Mesothelial cell of epicardium (in vitro differentiated cells): ENCODE data around the gene CATSPERE. TPM values are rescaled to one million over a fixed set of nuclear protein-coding genes. Genes with fewer than 3 reads are reported as not detected.
A peak's percentile ranks its signal among the peaks of the same experiment; 100 is the strongest.

Experiments used
- DNase-seq, 2 experiments: peaks; one replicate each; pipeline ENCODE4 v3.0.0; 2021; ENCODE audit warnings: low spot score in 2 of 2; ENCODE audit not compliant: unreplicated experiment in 2 of 2
- H3K27ac Mint-ChIP-seq: 2 replicates; pipeline ENCODE4 v1.8.0; 2021; ENCODE audit warnings: mixed read lengths
- H3K27me3 Mint-ChIP-seq: 2 replicates; pipeline ENCODE4 v1.8.0; 2021; ENCODE audit warnings: low read depth, mixed read lengths
- H3K36me3 Mint-ChIP-seq: 2 replicates; pipeline ENCODE4 v1.8.0; 2021; ENCODE audit warnings: mixed read lengths
- H3K4me1 Mint-ChIP-seq: 2 replicates; pipeline ENCODE4 v1.8.0; 2021; ENCODE audit warnings: mixed read lengths
- H3K4me3 Mint-ChIP-seq: 2 replicates; pipeline ENCODE4 v1.8.0; 2021; ENCODE audit warnings: mild to moderate bottlenecking, moderate library complexity, mixed read lengths
- H3K9me3 Mint-ChIP-seq: 2 replicates; pipeline ENCODE4 v1.8.0; 2021; ENCODE audit warnings: mixed read lengths
- total RNA-seq: library from RNA; stranded (reverse); gene quantifications from 3 replicates; pipeline ENCODE4 v1.2.1, GENCODE V29; 2021
- TF ChIP-seq, protein P1 (sequence below): fragments of 200-600 bp; sonication (generic); IDR thresholded peaks from one replicate; pipeline ENCODE4 v1.5.0; 2021; ENCODE audit warnings: antibody characterized with exemption; ENCODE audit not compliant: unreplicated experiment

The CATSPERE gene
- total RNA-seq, 1 donor from 2014 or later: 2.5 TPM

- no peaks in the 10 kb centered on the region for H3K36me3 Mint-ChIP-seq
- peaks cover 43% of the 10 kb centered on the region for H3K4me1 Mint-ChIP-seq
- H3K4me3 Mint-ChIP-seq: no peak overlapping the region
Observed at GRCh38 chr1:244444854-244445253, 16.2 kb upstream of the CATSPERE start.

GRCh38 chr1:244445320-244446181 is 15.5 kb upstream of the CATSPERE start:
- Mint-ChIP-seq H3K36me3 (no peaks in the 10 kb centered on the region), H3K27me3 (no peaks in the 10 kb centered on the region), H3K9me3 (no peaks in the 10 kb centered on the region), H3K27ac (peak overlapping the region; percentile 94), H3K4me3 (no peak overlapping the region), H3K4me1 (peaks cover 50% of the 10 kb centered on the region)
- TF ChIP-seq, protein P1, sequence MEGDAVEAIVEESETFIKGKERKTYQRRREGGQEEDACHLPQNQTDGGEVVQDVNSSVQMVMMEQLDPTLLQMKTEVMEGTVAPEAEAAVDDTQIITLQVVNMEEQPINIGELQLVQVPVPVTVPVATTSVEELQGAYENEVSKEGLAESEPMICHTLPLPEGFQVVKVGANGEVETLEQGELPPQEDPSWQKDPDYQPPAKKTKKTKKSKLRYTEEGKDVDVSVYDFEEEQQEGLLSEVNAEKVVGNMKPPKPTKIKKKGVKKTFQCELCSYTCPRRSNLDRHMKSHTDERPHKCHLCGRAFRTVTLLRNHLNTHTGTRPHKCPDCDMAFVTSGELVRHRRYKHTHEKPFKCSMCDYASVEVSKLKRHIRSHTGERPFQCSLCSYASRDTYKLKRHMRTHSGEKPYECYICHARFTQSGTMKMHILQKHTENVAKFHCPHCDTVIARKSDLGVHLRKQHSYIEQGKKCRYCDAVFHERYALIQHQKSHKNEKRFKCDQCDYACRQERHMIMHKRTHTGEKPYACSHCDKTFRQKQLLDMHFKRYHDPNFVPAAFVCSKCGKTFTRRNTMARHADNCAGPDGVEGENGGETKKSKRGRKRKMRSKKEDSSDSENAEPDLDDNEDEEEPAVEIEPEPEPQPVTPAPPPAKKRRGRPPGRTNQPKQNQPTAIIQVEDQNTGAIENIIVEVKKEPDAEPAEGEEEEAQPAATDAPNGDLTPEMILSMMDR: no peak
- no peak for DNase-seq

More at GRCh38 chr1:244444854-244445253, 16.2 kb upstream of the CATSPERE start:
- peak overlapping the region; percentile 94 for H3K27ac Mint-ChIP-seq
- no peaks in the 10 kb centered on the region for H3K9me3 Mint-ChIP-seq
- no peak for DNase-seq
- no peaks in the 10 kb centered on the region for H3K27me3 Mint-ChIP-seq
- TF ChIP-seq, protein P1: no peak

GRCh38 chr1:244447024-244447423 is 14.0 kb upstream of the CATSPERE start:
- Mint-ChIP-seq H3K4me3 (no peak overlapping the region), H3K4me1 (peaks cover 54% of the 10 kb centered on the region), H3K36me3 (no peaks in the 10 kb centered on the region), H3K27ac (peak overlapping the region; percentile 61), H3K9me3 (no peaks in the 10 kb centered on the region), H3K27me3 (no peaks in the 10 kb centered on the region)
- no peak for DNase-seq
- TF ChIP-seq, protein P1: no peak

GRCh38 chr1:244447552-244447951 is 13.5 kb upstream of the CATSPERE start:
- TF ChIP-seq, protein P1: no peak
- Mint-ChIP-seq H3K4me3 (no peak overlapping the region), H3K27me3 (no peaks in the 10 kb centered on the region), H3K9me3 (no peaks in the 10 kb centered on the region), H3K4me1 (peaks cover 57% of the 10 kb centered on the region), H3K36me3 (no peaks in the 10 kb centered on the region), H3K27ac (peak overlapping the region; percentile 61)
- DNase-seq: no peak

DNA sequence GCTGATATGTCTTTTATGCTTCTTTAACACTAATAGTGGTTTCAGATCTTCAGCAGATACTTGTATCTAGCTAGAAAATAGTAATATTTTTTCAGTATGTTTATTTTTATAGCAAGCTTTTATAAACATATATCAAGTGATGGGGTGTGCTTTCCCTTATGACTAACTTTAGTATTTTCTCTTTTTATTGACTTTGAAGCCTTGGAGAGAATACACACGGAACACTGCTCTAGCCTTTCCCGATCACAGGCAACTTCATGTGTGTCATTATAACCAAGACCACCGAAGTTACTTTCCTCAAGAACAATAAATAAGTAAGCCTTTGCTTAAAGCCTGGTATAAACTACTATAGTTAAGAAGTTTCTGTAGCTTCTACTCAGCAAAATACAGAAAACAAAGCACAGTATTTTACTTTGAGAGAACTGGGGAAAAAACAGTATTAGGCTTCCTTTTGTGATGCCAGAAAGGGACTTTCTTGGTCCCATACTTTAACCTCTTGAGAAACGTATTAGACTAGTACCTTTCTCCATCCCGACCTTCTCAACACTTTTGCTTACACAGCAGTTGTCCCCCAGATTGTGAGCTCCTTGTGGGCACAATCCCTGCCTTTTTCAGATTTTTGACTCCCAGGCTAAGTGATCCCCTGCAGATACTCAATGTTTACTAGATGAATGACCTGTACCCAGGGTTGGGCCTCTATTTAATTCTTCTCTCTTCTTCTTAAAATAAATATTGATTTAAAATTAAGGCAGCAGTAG is 12.6 kb upstream of the CATSPERE start:
- no peaks in the 10 kb centered on the region for H3K36me3 Mint-ChIP-seq
- H3K4me3 Mint-ChIP-seq: no peak overlapping the region
- peak overlapping the region; percentile 41 for H3K27ac Mint-ChIP-seq
- TF ChIP-seq, protein P1: no peak
- H3K4me1 Mint-ChIP-seq: peaks cover 57% of the 10 kb centered on the region
- H3K27me3 Mint-ChIP-seq: no peaks in the 10 kb centered on the region
- no peak for DNase-seq
- H3K9me3 Mint-ChIP-seq: no peaks in the 10 kb centered on the region
